T-helper 1 cell treated with Interleukin-12 subunit alpha and Interleukin-12 subunit beta and Interleukin-4 antibody, amounts not matched to agents 30 ng/mL and 1 ng/mL, for 36 hours (primary cell): ENCODE results near the gene DPP4. TPM values are rescaled to one million over a fixed set of nuclear protein-coding genes. Genes with fewer than 3 reads are reported as not detected.

Experiments
- intact Hi-C: fragments of 100-400 bp; cut with micrococcal nuclease; formaldehyde crosslinking; loops from one replicate; pipeline ENCODE4 v1.15.1; 2024
- total RNA-seq: library from RNA; stranded (reverse); gene quantifications from 2 replicates; pipeline ENCODE4 v1.2.3, GENCODE V29; 2022

The DPP4 gene
- total RNA-seq, 1 donor from 2014 or later = 273 TPM

GRCh38 chr2:161971551-161971950 is 102.5 kb downstream of the DPP4 start:
- intact Hi-C loops = no loop called here

DNA sequence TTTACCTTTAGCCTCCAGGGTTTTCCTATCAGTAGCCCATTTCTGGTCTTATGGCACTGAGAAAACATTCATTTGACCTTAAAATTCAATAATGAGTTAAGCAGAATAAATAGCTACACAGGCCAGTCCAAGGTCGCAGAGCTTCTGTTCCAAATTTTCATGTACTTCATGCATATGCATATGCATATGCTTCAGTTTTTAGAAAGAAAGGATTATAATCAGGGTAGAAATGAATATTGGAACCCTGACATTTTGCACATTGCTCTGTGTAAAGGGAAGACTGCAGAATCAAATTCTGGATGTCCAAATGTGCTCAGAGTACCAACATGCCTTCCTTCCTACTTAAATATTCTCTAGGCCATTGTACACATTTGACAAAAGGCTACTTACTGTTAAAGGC is 104.9 kb downstream of the DPP4 start:
- intact Hi-C loops = no loop called here

- intact Hi-C loops = loop anchor here (1.0 to 2.0 kb wide), 2 partner anchors 8 to 13 kb away; no protein-coding TSS in a partner anchor
Measured at GRCh38 chr2:161965994-161966393, 108.0 kb downstream of the DPP4 start.

DNA sequence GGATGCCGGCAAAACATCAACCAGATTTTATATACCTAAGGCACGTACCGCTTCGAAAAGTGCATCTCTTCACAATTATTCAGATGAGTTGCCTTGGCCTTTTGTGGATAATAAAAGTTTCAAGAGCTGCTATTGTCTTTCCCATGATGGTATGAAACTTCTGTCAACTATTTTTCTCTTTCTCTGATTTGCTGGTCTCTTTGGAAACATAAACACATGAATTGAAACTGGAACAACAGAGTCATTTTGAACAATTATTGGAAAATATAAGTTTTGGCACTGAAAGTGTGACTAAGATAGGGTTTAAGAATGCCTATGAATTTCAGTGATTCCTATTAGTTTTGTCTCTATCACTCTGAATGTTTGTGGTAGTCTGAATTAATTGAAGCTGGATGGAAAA is 109.9 kb downstream of the DPP4 start:
- intact Hi-C loops = loop anchor here (1.0 kb wide), 1 partner anchor 8 kb away; no protein-coding TSS in a partner anchor

DNA sequence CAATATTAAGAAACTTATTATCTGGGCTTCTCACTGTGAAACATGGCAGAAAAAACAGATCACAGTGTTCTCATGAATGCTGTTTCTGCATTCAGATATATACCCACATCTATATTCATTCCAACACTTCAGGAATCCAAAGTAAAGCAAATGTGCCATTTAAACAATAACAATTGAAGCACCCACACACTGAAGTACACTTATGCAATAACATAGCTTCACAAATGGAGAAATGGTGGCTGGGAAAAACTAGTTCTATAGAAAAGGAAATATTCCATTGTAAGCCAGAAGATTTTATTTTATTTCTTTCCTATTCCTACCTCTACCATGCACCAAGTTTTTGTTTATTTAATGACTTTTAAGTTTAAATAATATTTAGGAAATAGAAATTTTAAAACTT is 111.9 kb downstream of the DPP4 start:
- intact Hi-C loops = no loop called here

GRCh38 chr2:161961061-161961460 is 113.0 kb downstream of the DPP4 start:
- intact Hi-C loops = no loop called here

DNA sequence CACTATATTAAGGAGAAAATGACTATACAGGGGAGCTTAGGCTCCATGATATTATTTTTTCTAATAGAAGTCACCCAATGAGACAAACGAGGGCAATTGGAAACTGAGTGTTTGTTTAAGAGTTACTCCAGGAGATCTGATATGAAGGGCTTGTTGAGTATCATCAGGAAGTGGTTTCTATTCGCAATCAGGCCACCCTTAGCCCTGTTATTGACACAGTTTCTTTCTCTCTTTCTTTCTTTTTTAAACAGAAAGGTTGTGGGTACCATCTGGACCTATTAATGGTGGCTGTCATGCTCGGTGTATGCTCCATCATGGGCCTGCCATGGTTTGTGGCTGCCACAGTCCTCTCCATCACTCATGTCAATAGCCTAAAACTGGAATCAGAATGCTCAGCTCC is 117.3 kb downstream of the DPP4 start:
- intact Hi-C loops = loop anchor here (1.0 to 10.0 kb wide), 4 partner anchors 8 to 822 kb away; no protein-coding TSS in a partner anchor

DNA sequence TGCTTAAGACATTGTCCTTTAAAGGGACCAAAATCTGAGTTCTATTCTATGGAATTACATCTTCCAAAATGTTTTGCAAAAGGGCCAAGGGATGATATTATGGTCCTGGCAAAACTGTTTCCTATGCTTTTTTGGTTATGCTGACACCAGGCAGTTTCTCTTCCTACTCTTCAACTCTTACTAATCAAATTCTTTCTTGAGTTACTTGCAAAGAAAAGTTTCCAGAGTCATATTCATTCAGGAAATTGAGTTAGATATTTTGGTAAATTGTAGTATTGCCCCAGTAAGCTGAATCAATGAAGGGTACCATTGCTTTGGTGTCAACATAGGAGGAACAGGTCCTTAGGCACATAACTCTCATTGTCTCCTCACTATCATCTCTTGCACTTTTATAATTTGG is 118.8 kb downstream of the DPP4 start:
- intact Hi-C loops = loop anchor here (10.0 kb wide), 1 partner anchor 820 kb away; no protein-coding TSS in a partner anchor

- intact Hi-C loops = loop anchor here (5.0 to 10.0 kb wide), 4 partner anchors 647 to 1547 kb away; partner anchors contain the start of genes PSMD14 and RBMS1
Measured at GRCh38 chr2:161954103-161954502, 119.9 kb downstream of the DPP4 start.

- intact Hi-C loops = loop anchor here (1.0 to 10.0 kb wide), 9 partner anchors 13 to 1546 kb away; partner anchors contain the start of genes IFIH1, PSMD14 and RBMS1
Measured at GRCh38 chr2:161953367-161953766, 120.6 kb downstream of the DPP4 start.

DNA sequence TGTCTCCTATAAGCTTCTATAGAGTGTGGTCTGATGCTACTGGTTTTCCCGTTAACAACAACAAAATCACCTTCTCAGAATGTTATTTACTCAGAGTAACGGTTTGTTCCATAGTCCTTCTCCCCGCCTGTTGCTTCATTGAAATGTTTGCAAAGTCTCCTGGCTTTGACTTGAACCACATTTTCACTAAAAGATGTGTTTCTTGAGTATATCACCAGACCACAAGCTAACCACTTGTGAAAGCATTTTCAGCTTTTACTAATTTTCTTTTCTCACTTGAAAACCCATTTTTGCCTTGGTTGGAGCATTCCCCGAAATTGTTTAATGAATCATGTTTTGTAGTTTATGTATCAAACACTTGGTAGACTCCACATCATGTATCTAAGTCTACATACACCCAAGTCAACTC is 121.2 kb downstream of the DPP4 start:
- intact Hi-C loops = loop anchor here (1.0 to 10.0 kb wide), 15 partner anchors 14 to 1545 kb away; partner anchors contain the start of genes IFIH1, PSMD14 and RBMS1

- intact Hi-C loops = no loop called here
Measured at GRCh38 chr2:161947836-161948235, 126.2 kb downstream of the DPP4 start.

DNA sequence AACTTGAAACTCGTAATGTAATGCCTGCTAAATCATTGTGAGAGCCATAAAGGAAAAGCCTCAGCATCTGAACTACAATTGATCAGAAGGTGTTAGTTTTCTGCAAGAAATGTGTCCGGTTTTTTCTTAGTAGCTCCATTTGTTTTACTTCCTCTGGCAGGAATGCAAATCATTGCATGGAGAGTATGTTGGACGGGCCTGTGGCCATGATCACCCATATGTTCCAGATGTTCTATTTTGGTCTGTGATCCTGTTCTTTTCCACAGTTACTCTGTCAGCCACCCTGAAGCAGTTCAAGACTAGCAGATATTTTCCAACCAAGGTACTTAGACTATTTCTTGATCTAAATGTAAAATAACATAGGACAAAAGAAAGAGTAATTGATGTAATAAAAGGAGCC is 126.6 kb downstream of the DPP4 start:
- intact Hi-C loops = no loop called here

DNA sequence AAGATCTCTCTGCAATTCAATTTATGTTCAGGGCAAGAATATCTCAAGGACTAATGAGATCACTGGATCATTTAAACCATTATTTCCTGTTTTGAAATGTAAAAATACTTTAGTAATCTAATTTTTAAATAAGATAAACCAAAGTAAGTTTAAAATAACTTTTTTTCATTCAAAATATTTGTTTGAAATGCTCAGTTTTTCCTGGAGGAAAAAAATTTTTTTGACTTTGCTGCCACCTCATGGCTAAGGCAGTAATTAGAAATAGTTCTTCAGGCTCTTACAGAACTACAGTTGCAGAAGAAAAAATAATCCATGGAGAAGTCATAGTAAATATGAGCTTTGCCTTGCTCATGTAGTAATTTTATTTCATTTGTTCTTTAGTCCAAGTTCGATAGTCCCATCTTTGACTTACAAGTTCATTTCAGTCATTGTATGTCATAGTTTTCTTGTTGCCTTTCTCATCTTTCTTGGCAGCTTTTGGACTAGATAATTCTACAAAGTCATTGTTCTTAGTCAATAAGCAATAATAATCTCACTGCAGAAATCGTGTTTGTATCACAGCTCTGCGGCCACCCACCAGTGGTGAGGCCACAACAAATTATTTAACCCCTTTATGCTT is 127.4 kb downstream of the DPP4 start:
- intact Hi-C loops = loop anchor here (1.0 kb wide), 5 partner anchors 177 to 723 kb away; no protein-coding TSS in a partner anchor

GRCh38 chr2:161943011-161943410 is 131.0 kb downstream of the DPP4 start:
- intact Hi-C loops = loop anchor here (5.0 kb wide), 1 partner anchor 236 kb away; no protein-coding TSS in a partner anchor

Other genes with a start within 250 kb of the DPP4 start
- gene GCG, start 78.0 kb upstream of the DPP4 start, total RNA-seq = not detected in 2 replicates
- 0.17 and 0.76 TPM in 2 replicates for gene FAP, start 169.2 kb upstream of the DPP4 start, total RNA-seq
- gene IFIH1, start 244.5 kb upstream of the DPP4 start, total RNA-seq = 90.5 and 94.0 TPM in 2 replicates